NOMO-1 (cell line): ENCODE measurements around the gene KRI1.
A peak's percentile ranks its signal among the peaks of the same experiment; 100 is the strongest.
"Not testable (repeated sequence)": the region's sequence is repeated elsewhere in the genome, so short reads cannot be mapped to it uniquely, and the experiment has no call there.

Source experiments
- DNase-seq, 2 experiments: peaks; one replicate each; lab custom pipeline; 2025; ENCODE audit not compliant: unreplicated experiment in 2 of 2; lab: John Stamatoyannopoulos, UW

The KRI1 gene

DNA sequence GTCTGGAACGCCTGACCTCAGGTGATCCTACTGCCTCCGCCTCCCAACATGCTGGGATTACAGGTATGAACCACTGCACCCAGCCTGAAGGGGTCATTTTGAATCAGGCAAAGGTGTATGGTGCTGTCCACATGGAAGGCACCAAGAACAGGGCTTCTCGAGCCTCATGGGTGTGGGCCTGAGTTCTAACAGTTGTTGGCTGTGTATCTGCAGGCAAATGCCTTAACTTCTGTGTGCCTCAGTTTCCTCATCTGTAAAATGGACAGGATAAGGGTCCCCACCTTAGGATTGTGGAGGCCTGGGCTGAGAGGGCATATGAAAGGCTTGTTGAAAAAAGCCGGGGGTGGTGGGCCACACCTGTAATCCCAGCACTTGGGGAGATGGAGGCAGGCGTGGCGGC lies 12.1 kb upstream of the KRI1 start:
- DNase-seq = no peak

DNA sequence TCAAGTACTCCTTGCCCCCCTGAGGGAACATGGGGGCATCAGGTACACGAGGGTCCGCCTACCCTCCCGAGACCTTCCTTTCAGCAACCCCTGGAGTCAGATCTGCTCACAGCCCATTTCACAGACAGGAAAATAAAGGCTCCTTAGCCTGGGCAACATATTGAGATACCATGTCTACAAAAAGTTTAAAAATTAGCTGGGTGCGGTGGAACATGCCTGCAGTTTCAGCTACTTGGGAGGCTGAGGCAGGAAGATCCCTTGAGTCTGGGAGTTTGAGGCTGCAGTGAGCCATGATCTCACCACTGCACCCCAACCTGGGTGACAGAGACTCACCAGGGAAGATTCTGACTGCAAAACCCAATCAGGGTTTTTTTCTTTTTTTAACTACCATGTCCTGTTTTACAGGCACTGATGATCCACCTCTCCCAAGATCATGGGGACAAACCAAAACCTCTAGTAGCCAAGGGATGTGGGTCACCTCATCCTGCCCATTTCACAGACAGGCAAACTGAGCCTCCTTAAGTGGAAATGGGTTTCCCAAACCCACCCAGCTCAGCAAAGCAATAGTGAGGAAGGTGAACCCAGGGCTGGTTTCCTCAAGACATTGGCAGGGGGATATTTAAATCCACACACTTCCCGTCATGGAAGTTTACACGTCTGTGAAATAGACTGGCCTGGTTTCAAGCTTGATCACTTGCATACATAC lies 9.4 kb upstream of the KRI1 start:
- no peak for DNase-seq

DNA sequence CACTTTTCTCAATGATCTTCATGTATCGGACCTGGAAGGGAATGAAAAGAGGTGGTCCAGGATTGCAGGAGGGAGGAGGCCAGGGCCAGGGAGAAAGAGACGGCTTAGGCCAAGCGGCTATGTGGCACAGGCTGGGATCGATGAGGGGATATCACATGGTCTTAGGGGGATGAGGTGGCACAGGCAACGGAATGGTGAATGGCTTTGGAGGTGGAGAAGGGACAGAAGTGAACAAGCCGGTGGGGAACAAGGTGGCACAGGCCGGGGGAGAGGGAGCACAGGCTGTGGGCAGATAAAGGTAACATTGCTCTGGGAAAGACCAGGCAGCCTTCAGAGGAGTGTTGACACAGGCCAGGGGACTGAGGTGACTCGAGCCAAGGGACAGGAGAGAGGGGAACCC lies 8.7 kb upstream of the KRI1 start:
- no peak for DNase-seq

DNA sequence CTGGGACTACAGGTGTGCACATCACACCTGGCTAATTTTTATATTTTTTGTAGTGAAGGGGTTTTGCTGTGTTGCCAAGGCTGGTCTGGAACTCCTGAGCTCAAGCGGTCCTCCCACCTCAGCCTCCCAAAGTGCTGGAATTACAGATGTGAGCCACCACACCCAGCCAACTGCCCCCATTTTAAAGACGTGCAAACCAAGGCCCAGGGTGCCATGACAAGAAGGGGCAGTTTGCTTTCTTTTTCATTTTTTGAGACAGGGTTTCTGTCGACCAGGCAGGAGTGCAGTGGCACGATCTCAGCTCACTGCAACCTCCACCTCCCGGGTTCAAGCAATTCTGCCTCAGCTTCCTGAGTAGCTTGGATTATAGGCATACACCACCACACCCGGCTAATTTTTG lies 8.0 kb upstream of the KRI1 start:
- DNase-seq = not testable (repeated sequence)

DNA sequence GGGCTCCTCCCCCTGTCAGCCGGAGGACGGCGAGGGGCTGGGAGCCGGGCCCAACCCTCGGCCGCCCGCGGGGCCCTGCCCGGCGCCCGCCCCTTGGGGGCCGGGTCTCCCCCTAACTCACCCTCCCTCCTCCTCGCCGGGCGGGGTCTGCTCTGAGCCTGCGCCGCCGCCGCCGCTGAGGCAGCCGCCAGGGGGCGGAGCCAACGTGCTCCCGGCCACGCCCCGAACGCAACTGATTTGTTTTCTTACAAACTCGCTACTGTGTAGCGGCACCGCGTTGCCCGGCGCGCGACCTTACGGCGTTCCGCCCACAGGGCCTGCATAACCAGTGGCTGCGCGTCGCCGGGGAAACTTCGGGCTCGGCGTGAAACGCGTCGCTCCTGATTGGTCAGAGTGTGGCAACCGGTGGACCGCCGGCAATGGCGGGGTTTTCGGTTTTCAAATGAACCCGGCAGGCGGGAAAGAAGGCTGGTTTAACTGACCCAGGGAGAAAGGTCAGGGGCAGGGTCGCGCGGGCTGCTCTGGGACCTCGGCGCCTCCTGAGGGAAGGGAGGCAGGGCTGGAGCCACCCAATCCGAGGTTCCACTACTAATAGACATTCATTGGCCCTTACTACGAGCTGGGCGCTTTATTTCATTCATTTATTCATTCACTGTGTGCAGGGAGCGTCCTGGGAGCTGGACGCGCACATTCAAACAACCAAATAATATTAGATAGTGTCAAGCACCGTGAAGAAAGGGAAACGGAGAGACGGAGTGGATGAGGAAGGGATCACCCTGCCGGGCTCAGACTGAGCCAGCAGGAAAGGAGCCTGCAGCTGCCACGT lies 3.2 kb upstream of the KRI1 start, which contains the start of gene CDKN2D:
Gene CDKN2D (minus strand): TSS at position 154 of the 826 bp plus-strand sequence. CDS start 326 bp downstream, outside the sequence.
- DNase-seq = peak; percentile 99 to 100

DNA sequence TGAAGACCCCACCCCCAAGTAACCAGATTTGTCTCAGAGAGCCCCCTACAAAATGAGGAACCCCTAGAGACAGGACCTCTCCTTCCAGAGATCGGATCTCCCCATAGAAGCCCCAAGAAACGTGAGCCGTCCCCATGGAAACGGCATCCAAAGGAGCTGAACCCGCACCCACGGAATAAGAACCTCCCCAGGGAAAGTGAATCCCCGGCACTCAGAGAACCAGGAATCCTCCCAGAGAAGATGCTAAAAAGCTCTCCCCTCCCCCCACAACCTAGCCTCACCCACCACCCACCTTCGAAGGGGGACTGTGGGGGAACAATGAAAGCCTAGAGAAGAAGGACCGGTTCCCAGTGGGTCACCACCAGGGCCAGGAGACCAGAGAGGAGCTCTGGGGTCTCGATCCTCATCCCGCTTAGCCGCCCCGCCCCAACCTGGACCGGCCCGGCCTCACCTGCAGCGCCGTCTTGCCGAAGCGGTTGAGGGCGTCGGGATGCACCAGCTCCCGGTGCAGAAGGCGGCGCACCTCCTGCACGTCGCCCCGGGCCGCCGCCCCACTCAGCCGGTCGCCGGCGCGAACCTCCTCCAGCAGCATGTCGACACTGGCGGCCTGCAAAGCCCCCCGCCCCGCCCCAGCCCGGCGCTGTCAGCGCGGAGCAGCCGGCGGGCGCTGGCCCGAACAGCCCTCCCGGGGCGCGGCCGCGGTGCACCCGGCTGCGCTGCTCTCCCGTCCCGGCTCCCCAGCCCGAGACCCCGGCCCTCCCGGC lies 2.4 kb upstream of the KRI1 start:
- no peak for DNase-seq

DNA sequence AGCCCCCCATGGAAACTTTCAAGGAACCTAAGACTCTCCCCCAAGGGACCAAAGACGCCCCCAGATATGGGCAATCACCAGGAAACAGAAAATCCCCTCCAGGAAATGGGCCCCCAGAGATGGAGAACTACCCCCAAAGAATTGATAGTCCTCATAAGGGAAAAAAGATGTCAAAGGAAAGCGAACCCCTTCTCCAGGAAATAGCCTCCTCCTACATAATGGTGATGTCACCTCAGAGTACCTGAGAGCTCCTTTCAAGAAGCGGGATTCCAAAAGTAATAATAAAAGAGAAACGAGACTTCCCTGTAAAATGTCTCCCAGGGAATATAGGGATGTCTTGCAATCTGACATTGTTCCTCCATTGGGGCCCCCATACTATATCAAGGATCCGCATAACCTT lies 1.8 kb upstream of the KRI1 start:
- no peak for DNase-seq

DNA sequence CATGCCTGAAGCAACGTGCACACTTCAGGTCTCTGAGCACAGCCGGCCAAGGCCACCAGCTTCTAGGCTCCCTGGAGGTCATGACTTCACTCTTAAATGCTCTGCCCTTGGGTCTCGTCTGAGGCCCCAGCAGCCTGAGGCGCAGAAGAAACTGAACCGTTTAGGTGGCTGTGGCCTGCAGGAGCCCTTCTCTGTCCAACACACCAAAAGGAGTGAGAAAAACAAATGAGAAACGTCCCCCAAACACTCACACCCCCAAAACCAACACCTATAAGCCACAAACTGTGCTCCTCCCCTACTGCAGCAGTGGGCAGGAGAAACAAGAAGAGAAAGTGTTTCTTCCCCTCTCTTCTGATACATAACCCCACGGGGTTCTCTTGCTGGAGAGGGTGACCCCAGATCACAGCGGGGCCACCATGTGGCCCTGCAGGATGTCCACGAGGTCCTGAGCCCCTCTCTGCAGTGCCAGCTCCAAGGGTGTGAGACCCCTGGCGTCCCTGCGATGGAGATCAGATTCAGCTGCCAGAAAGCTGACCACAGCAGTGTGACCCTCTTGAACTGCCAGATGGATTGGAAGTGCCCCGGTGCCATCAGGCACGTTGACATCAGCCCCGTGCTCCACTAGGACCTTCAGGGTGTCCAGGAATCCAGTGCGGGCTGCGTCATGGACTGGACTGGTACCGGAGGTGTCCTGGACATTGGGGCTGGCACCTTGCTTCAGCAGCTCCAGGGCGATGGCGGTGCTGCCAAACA lies 1.0 kb upstream of the KRI1 start:
- peak; percentile 77 to 78 for DNase-seq

DNA sequence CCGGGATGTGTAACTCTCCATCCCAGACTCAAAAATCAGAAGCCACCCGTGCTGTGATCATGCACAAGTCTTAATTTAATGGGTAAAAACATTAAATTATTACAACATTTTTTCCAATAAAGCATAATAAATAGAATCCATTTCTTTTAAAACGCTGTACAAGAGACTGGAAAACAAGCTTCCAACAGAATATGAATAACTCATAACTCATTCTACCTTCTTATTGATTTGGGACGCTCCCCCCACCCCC lies 523 bp upstream of the KRI1 start:
- no peak for DNase-seq

DNA sequence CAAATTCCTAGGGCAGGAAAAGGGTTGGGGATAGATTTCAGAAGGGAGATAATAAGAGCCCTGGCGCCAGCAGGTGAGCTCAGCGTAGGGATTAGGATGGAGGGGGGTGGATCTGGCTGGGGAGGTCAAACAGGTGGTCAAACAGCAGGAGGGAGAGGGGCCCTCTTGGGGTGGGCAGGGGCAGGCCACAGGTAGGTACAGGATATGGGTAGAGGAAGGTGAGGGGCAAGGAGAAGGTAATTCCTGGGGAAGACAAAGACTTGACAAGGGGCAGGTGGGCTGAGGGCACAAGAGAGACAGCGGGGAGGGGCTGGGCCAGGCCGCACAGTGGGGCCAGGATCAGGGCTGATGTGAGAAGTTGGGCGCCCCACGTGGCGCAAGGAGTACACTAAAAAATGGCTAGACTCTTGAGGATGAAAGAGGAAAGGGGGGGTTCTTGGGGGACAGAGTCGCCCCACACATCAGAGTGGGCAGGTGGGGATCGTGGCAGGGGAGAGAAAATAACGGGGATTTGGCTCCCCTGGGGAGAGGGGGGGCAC lies 713 bp downstream of the KRI1 start:
- peak; percentile 47 to 70 for DNase-seq

DNA sequence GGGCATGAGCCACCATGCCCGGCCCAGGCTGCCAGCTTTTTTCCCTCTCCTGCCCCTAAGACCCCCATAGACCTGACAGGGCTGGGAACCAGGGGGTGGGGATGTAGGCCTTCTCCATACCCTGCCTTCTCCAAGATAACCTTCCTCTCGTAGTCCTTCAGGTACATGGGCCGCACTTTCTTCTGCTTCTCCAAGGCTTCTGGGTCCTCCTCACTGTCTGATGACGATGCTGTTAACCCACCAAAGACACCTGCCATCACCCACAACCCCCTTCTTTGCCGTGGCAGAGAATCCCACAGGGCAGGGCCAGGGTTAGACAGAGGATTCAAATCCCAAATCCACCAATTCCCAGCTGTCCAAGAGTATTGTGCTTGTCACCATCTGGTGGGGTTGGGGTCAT lies 3.2 kb downstream of the KRI1 start:
- DNase-seq = no peak

DNA sequence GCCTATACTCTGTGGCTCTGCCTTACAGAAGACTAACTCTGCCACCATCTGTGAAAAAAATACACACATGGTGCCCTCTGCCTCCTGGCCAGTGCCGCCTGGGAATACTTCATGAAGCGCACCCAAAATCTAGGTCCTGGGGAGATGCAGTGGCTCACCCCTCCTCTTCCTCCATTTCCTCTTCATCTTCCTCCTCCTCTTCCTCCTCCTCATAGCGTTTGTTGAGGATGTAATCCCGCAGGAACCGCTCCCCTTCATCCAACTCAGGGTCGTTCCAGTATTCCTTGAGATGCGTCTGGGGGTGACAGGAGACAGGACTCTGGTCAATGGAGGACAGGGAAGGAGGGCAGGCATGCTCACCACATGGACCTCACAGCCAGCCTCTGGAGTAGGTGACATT lies 5.7 kb downstream of the KRI1 start:
- DNase-seq = no peak

DNA sequence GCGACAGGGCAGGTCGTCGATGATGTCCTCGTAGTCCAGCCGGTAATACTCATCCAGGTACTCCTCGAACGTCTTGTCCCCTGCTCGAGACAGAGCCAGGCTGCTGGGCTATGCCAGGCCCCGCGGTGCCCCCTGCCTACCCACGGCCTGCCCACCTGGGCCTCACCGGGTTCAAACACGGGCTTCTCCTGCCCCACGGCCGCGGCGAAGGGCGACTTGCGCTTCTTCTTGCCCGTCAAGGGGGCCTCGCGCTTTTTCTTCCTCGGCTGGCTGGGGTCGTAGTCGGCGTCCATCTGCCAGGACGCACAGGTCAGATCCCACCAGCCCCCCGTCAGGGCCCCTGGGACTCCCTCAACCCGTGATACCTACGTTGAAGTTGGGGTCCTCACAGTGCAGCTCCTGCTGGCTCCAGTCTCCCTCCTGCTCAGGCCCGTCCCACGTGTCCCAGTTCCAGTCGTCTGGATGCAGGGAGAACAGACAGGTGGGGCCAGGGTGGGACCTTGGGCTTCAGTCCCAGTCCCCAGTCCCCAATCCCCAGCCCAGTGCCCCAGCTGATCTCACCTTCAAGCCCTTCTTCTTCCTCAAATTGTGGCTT lies 8.1 kb downstream of the KRI1 start:
- DNase-seq = no peak

DNA sequence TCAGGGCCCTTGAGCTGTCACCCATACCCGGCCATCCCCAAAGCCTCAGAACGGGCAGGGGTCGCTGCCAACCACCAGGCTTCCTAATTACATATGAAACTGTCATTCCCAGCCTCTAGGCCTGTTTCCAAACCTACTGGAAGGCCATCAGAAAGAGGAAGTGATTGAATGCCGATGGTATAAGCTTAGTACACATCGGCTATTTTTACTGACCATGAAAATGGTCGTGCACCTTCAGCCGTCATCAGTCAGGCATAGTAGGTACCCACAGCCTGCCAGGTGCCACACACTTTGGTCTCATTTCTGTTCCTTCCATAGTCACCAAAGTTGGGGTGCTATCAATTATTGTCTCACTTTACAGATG lies 10.2 kb downstream of the KRI1 start:
- DNase-seq = no peak

DNA sequence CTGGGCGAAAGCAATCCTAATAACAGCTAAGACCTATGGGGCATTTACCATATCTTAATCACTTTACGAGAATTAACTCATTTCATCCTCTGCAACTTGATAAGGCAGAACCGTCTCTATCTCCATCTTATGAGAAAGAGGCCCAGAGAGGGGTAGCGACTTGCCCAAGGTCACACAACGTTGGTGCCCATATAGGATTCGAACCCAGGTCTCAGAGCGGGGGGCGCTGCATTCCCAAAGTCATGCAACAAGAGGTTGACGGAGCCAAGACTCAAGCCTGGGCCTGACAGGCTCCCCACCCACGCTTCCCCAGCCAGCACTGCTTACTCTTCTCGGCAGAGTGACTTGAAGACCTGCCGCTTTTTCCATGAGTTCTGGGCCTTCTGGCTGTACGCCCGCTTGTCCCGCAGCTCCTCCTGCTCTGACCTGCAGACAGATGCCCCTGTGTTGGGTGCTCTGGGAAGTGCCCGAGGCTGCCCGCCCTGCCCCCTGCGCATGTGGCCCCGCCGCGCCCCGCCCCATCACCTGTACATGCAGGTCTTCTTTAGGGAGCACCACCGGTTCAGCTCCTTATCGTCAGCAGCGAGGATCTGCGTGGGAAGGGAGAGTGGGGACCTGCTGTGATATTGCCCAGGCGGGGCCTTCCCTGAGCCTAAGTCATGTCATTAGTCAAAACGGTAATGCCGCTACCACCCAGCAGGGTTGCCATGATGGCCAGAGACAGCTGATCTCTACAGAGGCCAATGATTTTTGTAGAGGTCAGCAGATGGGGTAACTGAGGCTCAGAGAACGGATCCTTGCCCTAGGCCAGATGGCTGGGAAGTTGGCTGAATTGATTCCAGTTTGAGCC lies 10.8 kb downstream of the KRI1 start:
- DNase-seq = no peak

DNA sequence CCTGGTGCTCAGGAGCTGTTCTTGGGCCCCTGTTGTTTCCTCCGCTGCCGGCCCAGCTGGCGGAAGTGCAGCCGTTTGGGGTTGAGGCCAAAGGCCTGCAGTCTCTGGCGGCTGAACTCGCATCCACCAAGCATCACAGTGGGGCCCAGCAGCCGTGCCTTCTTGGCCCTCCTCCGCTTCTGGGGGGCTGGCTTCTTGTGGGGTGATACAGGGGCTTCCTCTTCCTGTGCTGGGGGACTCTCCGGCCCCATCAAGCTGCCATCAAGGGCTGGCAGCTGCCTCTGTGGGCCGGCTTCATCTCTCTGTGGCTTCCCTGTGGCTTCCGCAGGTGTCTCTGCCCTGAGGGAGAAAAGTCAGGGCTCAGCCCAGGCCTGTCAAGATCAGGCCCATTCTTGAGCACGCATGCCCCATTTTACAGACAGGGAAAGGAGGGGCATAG lies 11.8 kb downstream of the KRI1 start:
- no peak for DNase-seq

DNA sequence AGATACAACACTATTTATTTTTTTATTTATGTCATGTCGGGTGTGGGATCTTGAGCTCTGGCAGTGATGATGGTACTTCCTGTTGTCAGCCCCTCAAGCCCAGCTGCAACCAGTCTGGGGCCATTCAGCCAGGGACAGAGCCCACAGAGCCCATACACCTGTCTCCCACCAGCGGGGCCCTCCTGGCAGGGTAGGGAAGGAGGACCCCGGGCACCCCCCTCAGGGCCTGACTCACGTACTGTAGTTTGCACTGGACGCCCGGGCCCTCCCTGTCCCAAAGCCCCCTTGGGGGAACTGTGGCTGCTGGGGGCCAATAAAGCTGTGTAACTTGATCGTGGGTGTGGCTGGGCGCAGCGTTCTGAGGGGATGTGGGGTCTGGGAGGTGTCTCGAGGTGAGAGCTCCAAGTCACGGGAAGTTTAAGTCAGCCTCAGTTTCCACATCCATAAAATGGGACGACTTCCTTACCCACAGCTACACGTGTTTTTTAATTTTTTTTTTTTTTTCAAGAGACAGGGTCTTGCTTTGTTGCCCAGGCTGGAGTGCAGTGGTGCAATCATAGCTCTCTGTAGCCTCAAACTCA lies 12.6 kb downstream of the KRI1 start:
- DNase-seq = no peak

DNA sequence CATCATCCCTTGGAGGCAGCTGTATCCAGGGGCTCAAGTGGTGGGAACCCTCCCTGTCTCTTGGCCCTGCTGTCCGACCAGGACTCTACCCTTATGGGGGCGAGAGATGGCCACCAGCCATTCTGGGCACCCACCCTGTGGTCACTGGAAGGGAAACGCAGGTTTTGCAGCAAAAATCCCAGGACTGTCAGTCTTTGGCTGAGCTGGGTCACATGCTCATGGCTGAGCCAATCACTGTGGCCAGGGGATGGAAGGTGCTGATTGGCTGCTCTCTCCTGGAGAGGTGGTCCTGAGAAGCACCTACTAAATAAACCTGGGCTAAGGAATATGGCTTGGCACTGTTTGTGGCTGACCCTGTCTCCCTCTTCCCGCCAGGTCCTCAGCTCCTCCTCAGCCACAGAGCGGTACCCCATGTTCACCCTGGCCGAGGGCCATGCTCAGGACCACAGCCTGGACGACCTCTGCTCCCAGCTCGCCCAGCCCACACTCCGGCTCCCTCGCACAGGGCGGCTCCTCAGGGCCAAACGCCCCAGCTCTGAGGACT lies 13.2 kb downstream of the KRI1 start:
- no peak for DNase-seq
